ENCODE measurements around the gene SPAG9. TPM values are rescaled to one million over a fixed set of nuclear protein-coding genes. Genes with fewer than 3 reads are reported as not detected.
A peak's percentile ranks its signal among the peaks of the same experiment; 100 is the strongest.

Gene SPAG9
- total and polyA plus RNA-seq, 2 experiments from 2014 or later, result 13.7 to 45.0 TPM

DNA sequence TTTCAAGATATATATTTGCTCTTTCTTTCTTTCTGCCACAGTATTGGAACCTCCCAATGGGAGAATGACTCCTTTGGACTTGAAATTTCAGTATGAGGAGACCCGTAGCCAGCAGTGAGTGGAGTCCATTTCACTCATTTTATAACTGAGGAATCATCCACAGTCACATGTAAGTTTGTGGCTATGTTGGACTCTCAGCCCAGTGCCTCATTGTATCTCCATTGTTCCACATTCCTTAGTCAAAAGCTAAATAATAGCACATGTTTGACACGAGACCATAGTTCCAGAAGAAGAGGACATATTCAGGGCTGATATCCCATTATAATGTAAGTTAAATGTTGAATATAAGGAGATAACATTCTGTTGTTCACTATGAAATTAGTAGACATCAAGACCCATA, 12.7 kb upstream of the SPAG9 start:
- no peaks in the 10 kb centered on the region for H3F3A ChIP-seq (replicated peaks; ENCODE audit: low read depth)
- no peaks in the 10 kb centered on the region for H3K27me3 ChIP-seq (ENCODE audit: insufficient read depth)
- no peak for DNase-seq (ENCODE audit: low spot score)
- no peaks in the 10 kb centered on the region for H3K79me2 ChIP-seq (replicated peaks; ENCODE audit: insufficient read depth)
- Mint-ChIP-seq H3K36me3 (ENCODE audit: low read depth) (no peaks in the 10 kb centered on the region), H3K27me3 (ENCODE audit: insufficient read depth, low read depth, poor library complexity) (peaks cover 6% of the 10 kb centered on the region), H3K9me3 (peaks cover 5% of the 10 kb centered on the region; the same call in 1 of the 3 replicates), H3K4me3 (no peak overlapping the region), H3K27ac (no peak overlapping the region), H3K4me1 (no peaks in the 10 kb centered on the region; the same call in 2 of the 3 replicates)
- no peak for TF ChIP-seq ZNF331 (CRISPR knock-in tag; IDR thresholded peaks at IDR 0.05; ENCODE audit: low read depth)
- no peaks in the 10 kb centered on the region for H3K9me2 ChIP-seq (ENCODE audit: insufficient read depth)
- no peak overlapping the region for H3K4me3 ChIP-seq
- no peak overlapping the region for H3K4me2 ChIP-seq
- H2AFZ ChIP-seq, result 0 out of 2 replicates have a peak overlapping the region, but pooled peaks have one; percentile 29
- H3K27ac ChIP-seq (ENCODE audit: low read depth), result no peak overlapping the region
- no peaks in the 10 kb centered on the region; the same call in 1 of the 2 replicates for H3K4me1 ChIP-seq (ENCODE audit: insufficient read depth)
- no peaks in the 10 kb centered on the region for H3K36me3 ChIP-seq (ENCODE audit: insufficient read depth)
- no peak for ATAC-seq
- H4K20me1 ChIP-seq (replicated peaks; ENCODE audit: insufficient read depth), result no peaks in the 10 kb centered on the region

DNA sequence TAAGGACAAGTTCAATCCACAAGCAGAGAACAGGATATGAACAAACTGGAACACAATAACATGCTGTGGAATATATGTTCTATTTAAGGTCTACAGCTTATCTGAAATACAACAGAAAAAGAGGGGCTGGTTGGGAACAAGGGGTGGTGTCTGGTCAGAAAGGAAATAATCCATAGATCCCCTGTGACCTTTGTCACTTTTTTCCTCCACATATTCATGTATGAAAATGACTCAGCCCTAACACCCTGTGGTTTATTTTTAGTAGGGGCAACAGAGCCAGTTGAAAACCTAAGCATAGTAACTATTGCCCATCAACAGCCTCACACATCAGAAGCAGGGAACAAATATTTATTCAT, 12.3 kb upstream of the SPAG9 start:
- Histone ChIP-seq H4K20me1 (replicated peaks; ENCODE audit: insufficient read depth) (no peaks in the 10 kb centered on the region), H2AFZ (no peak overlapping the region), H3K4me2 (no peak overlapping the region), H3K27ac (ENCODE audit: low read depth) (no peak overlapping the region), H3K4me1 (ENCODE audit: insufficient read depth) (no peaks in the 10 kb centered on the region; the same call in 1 of the 2 replicates), H3K79me2 (replicated peaks; ENCODE audit: insufficient read depth) (no peaks in the 10 kb centered on the region), H3K9me2 (ENCODE audit: insufficient read depth) (no peaks in the 10 kb centered on the region), H3K4me3 (no peak overlapping the region), H3K27me3 (ENCODE audit: insufficient read depth) (no peaks in the 10 kb centered on the region), H3F3A (replicated peaks; ENCODE audit: low read depth) (no peaks in the 10 kb centered on the region), H3K36me3 (ENCODE audit: insufficient read depth) (no peaks in the 10 kb centered on the region)
- no peak overlapping the region for H3K4me3 Mint-ChIP-seq
- H3K9me3 Mint-ChIP-seq, result peaks cover 5% of the 10 kb centered on the region; the same call in 1 of the 3 replicates
- ATAC-seq, result no peak
- no peak for TF ChIP-seq STAT1 (IDR thresholded peaks at IDR 0.05; ENCODE audit: unreplicated experiment)
- no peak for TF ChIP-seq ZNF331 (CRISPR knock-in tag; IDR thresholded peaks at IDR 0.05; ENCODE audit: low read depth)
- no peak for TF ChIP-seq NANOG (IDR thresholded peaks at IDR 0.05; ENCODE audit: borderline replicate concordance)
- TF ChIP-seq ZNF462 (CRISPR knock-in tag; IDR thresholded peaks at IDR 0.05), result no peak
- no peak for TF ChIP-seq POLR2AphosphoS5 (IDR thresholded peaks at IDR 0.05; ENCODE audit: low read depth)
- TF ChIP-seq, protein P1, sequence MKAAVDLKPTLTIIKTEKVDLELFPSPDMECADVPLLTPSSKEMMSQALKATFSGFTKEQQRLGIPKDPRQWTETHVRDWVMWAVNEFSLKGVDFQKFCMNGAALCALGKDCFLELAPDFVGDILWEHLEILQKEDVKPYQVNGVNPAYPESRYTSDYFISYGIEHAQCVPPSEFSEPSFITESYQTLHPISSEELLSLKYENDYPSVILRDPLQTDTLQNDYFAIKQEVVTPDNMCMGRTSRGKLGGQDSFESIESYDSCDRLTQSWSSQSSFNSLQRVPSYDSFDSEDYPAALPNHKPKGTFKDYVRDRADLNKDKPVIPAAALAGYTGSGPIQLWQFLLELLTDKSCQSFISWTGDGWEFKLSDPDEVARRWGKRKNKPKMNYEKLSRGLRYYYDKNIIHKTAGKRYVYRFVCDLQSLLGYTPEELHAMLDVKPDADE (IDR thresholded peaks at IDR 0.05), result no peak
- no peak for TF ChIP-seq REST (IDR thresholded peaks at IDR 0.05; ENCODE audit: unreplicated experiment)
- TF ChIP-seq EZH2 (IDR thresholded peaks at IDR 0.05; ENCODE audit: low read depth, unreplicated experiment), result no peak
- TF ChIP-seq JUNB (IDR thresholded peaks at IDR 0.05; ENCODE audit: unreplicated experiment), result no peak
- no peak for TF ChIP-seq CREB1 (CRISPR knock-in tag; IDR thresholded peaks at IDR 0.05; ENCODE audit: low read depth)
- no peaks in the 10 kb centered on the region; the same call in 2 of the 3 replicates for H3K4me1 Mint-ChIP-seq
- H3K27me3 Mint-ChIP-seq (ENCODE audit: insufficient read depth, low read depth, poor library complexity), result peaks cover 7% of the 10 kb centered on the region
- no peak for DNase-seq (ENCODE audit: low spot score)
- H3K36me3 Mint-ChIP-seq (ENCODE audit: low read depth), result no peaks in the 10 kb centered on the region
- no peak overlapping the region for H3K27ac Mint-ChIP-seq
